MCF 10A (cell line): ENCODE results near the gene PIK3AP1. TPM values are rescaled to one million over a fixed set of nuclear protein-coding genes. Genes with fewer than 3 reads are reported as not detected.
"Not testable (repeated sequence)": the region's sequence is repeated elsewhere in the genome, so short reads cannot be mapped to it uniquely, and the experiment has no call there.

ENCODE experiments used
- BruUV-seq: library from RNA; stranded (reverse); fragments of 400-500 nt; replicated peaks from 2 replicates; lab custom pipeline; 2021; lab: Mats Ljungman, UMichigan
- CTCF ChIA-PET: fragments of 300-600 bp; sonication (Branson Sonifier 250); formaldehyde crosslinking; extraction: SDS; loops from one replicate; lab custom pipeline; 2021; ENCODE audit warnings: antibody characterized with exemption, inconsistent platforms; lab: Yijun Ruan, JAX
- POLR2A ChIA-PET: fragments of 300-600, 350-650 bp; sonication (Branson Sonifier 250); formaldehyde crosslinking; extraction: SDS; loops from one replicate; lab custom pipeline; 2020; ENCODE audit warnings: antibody characterized with exemption, inconsistent platforms; lab: Yijun Ruan, JAX
- DNase-seq: peaks from one replicate; pipeline ENCODE4 v3.0.0-alpha.2; 2018; ENCODE audit not compliant: unreplicated experiment
- H3K27ac Mint-ChIP-seq: one replicate; pipeline ENCODE4 v1.8.0; 2022; ENCODE audit warnings: mild to moderate bottlenecking, low read depth, mixed read lengths; ENCODE audit not compliant: unreplicated experiment
- H3K27me3 Mint-ChIP-seq: one replicate; pipeline ENCODE4 v1.8.0; 2022; ENCODE audit warnings: mixed read lengths; ENCODE audit not compliant: insufficient read depth, unreplicated experiment
- H3K36me3 Mint-ChIP-seq: one replicate; pipeline ENCODE4 v1.8.0; 2022; ENCODE audit warnings: mild to moderate bottlenecking, moderate library complexity, mixed read lengths; ENCODE audit not compliant: insufficient read depth, unreplicated experiment
- H3K4me1 Mint-ChIP-seq: one replicate; pipeline ENCODE4 v1.8.0; 2022; ENCODE audit warnings: mixed read lengths; ENCODE audit not compliant: insufficient read depth, unreplicated experiment
- H3K4me3 Mint-ChIP-seq: one replicate; pipeline ENCODE4 v1.8.0; 2022; ENCODE audit warnings: mild to moderate bottlenecking, moderate library complexity, mixed read lengths; ENCODE audit not compliant: unreplicated experiment
- H3K9me3 Mint-ChIP-seq: one replicate; pipeline ENCODE4 v1.8.0; 2022; ENCODE audit warnings: mixed read lengths; ENCODE audit not compliant: unreplicated experiment
- intact Hi-C: fragments of 100-400 bp; cut with micrococcal nuclease; formaldehyde crosslinking; loops from 2 replicates; pipeline ENCODE4 v1.14.1; 2022
- total RNA-seq: library from RNA; stranded (reverse); gene quantifications from 2 replicates; pipeline ENCODE4 v1.2.3, GENCODE V29; 2022
- TF ChIP-seq, protein P1 (sequence below): fragments of 200-600 bp; IDR thresholded peaks from one replicate; pipeline ENCODE4 v1.8.0; 2022; ENCODE audit warnings: antibody characterized with exemption, mild to moderate bottlenecking; ENCODE audit not compliant: unreplicated experiment

The PIK3AP1 gene
- total RNA-seq, 1 experiment from 2014 or later = not detected

DNA sequence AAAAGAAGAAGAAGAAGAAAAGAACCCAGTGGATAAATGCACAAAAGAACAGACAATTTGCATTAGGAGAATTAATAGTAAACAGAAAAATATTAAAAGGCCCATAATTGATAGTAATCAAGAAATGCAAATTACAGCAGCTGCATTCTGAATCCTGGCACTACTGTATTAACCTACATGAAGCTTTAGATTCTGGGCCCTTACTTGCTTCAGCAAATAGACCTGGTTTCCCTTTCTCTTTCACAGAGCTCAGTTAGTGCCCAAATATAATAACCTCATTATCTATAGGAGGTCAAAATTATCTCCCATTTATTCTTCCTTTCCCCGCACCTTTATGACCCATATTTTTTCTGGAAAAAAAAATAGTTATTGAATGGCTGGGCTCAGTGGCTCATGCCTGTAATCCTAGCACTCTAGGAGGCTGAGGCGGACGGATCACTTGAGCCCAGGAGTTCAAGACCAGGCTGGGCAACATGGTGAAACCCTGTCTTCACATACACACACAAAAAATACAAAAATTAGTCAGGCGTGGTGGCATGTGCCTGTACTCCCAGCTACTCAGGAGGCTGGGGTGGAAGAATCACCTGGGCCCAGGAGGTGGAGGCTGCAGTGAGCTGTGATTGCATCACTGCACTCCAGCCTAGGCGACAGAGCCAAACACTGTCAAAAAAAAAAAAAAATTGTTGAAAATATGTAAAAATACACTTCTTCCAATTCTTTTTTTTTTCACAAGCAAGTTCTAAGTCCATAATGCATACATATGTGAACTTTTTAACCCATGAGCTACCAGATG is 36.0 kb upstream of the PIK3AP1 start:
- no peak for DNase-seq
- no TSS peak for BruUV-seq

DNA sequence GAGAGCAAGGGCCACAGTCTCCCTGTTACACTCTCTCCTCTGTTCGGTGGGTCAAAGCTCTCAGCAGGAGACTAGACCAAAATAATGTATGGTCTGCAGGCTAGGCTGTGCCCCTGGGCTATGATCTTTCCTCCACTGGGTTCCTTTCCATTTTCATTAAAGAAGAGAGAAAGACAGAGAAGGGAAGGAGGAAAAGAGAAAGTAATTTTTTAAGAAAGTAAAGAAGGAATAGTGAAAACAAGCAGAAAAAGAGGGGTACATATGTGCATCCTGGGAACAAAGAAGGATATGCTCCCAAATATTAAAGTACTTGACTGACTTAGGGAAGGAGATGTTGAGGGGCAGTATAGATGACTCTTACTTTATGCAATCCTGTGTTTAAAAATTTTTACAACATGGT is 33.6 kb upstream of the PIK3AP1 start:
- CTCF ChIA-PET = interaction anchor here (0.9 to 1.4 kb wide), 4 partner anchors 10 to 113 kb away, joined by 3 to 6 read pairs (median 3); no protein-coding TSS in a partner anchor
- no peak overlapping the region for H3K27ac Mint-ChIP-seq
- intact Hi-C loops = no loop called here

More for the DNA sequence above, 36.0 kb upstream of the PIK3AP1 start:
- ChIA-PET CTCF (interaction anchor here (0.6 to 0.7 kb wide), 4 partner anchors 11 to 244 kb away, joined by 3 to 4 read pairs (median 3); no protein-coding TSS in a partner anchor), POLR2A (interaction anchor here (0.6 kb wide), 1 partner anchor 877 kb away, joined by 3 read pairs; no protein-coding TSS in a partner anchor)
- TF ChIP-seq, protein P1, sequence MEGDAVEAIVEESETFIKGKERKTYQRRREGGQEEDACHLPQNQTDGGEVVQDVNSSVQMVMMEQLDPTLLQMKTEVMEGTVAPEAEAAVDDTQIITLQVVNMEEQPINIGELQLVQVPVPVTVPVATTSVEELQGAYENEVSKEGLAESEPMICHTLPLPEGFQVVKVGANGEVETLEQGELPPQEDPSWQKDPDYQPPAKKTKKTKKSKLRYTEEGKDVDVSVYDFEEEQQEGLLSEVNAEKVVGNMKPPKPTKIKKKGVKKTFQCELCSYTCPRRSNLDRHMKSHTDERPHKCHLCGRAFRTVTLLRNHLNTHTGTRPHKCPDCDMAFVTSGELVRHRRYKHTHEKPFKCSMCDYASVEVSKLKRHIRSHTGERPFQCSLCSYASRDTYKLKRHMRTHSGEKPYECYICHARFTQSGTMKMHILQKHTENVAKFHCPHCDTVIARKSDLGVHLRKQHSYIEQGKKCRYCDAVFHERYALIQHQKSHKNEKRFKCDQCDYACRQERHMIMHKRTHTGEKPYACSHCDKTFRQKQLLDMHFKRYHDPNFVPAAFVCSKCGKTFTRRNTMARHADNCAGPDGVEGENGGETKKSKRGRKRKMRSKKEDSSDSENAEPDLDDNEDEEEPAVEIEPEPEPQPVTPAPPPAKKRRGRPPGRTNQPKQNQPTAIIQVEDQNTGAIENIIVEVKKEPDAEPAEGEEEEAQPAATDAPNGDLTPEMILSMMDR = no peak
- no peak overlapping the region for H3K27ac Mint-ChIP-seq
- no peak overlapping the region for H3K4me3 Mint-ChIP-seq
- intact Hi-C loops = no loop called here
- no peaks in the 10 kb centered on the region for H3K36me3 Mint-ChIP-seq
- no peaks in the 10 kb centered on the region for H3K4me1 Mint-ChIP-seq
- no peaks in the 10 kb centered on the region for H3K9me3 Mint-ChIP-seq
- H3K27me3 Mint-ChIP-seq = no peaks in the 10 kb centered on the region

DNA sequence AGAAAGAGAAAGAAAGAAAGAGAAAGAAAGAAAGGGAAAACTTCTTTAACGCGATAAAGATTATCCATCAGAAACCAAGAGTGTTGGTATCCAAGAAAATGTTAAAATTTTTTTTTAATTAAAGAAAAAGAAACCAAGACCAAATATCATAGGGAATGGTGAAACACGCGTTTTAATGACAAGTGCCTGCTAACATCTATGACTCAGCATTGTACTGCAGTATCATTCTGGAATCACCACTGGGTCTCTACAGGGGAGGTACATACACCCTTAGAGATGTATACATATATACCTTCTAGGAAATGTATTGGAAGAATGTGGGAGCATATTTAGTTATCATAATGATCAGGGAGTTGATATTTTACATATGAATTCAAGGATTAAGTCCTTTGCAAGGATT is 32.1 kb upstream of the PIK3AP1 start:
- no TSS peak for BruUV-seq
- ChIA-PET POLR2A (no interaction called here), CTCF (no interaction called here)
- H3K36me3 Mint-ChIP-seq = no peaks in the 10 kb centered on the region
- DNase-seq = peak; percentile 8
- no peak overlapping the region for H3K4me3 Mint-ChIP-seq
- no peaks in the 10 kb centered on the region for H3K4me1 Mint-ChIP-seq
- H3K27ac Mint-ChIP-seq = no peak overlapping the region
- no peaks in the 10 kb centered on the region for H3K27me3 Mint-ChIP-seq
- no peaks in the 10 kb centered on the region for H3K9me3 Mint-ChIP-seq
- intact Hi-C loops = no loop called here
- TF ChIP-seq, protein P1 = no peak

More for the DNA sequence above, 33.6 kb upstream of the PIK3AP1 start:
- TF ChIP-seq, protein P1 = no peak
- POLR2A ChIA-PET = interaction anchor here (0.7 kb wide), 1 partner anchor 229 kb away, joined by 3 read pairs; no protein-coding TSS in a partner anchor
- DNase-seq = no peak
- Mint-ChIP-seq H3K27me3 (no peaks in the 10 kb centered on the region), H3K4me1 (no peaks in the 10 kb centered on the region), H3K36me3 (no peaks in the 10 kb centered on the region), H3K4me3 (no peak overlapping the region), H3K9me3 (no peaks in the 10 kb centered on the region)
- BruUV-seq = no TSS peak

DNA sequence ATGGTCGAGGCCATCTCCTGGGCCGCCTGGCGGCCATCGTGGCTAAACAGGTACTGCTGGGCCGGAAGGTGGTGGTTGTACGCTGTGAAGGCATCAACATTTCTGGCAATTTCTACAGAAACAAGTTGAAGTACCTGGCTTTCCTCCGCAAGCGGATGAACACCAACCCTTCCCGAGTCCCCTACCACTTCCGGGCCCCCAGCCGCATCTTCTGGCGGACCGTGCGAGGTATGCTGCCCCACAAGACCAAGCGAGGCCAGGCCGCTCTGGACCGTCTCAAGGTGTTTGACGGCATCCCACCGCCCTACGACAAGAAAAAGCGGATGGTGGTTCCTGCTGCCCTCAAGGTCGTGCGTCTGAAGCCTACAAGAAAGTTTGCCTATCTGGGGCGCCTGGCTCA is 30.0 kb upstream of the PIK3AP1 start:
- CTCF ChIA-PET, H3K9me3 Mint-ChIP-seq, H3K27ac Mint-ChIP-seq, POLR2A ChIA-PET, H3K36me3 Mint-ChIP-seq, H3K4me1 Mint-ChIP-seq, DNase-seq, H3K4me3 Mint-ChIP-seq, intact Hi-C loops, H3K27me3 Mint-ChIP-seq: not testable (repeated sequence)
- BruUV-seq = TSS peak; percentile 100
